Tibial nerve (tissue), 3 donors: Measurements from ENCODE around the gene ZNF143.
"Not testable (repeated sequence)": the region's sequence is repeated elsewhere in the genome, so short reads cannot be mapped to it uniquely, and the experiment has no call there.

ENCODE experiments used
- CTCF ChIP-seq, 5 experiments: fragments of 200-600 bp in 3 of 5; fragments of 450-650 bp in 2 of 5; sonication (generic) in 3 of 5; IDR thresholded peaks; one replicate each; pipeline ENCODE4 v1.5.1; 2016 to 2019; ENCODE audit warnings: antibody characterized with exemption in 5 of 5, mild to moderate bottlenecking in 3 of 5, moderate library complexity in 2 of 5
- POLR2A ChIP-seq, 2 donors: fragments of 450-650 bp; IDR thresholded peaks; one replicate each; pipeline ENCODE4 v1.6.1; 2017; ENCODE audit warnings: antibody characterized with exemption in 2 of 2, mild to moderate bottlenecking in 2 of 2, moderate library complexity in 2 of 2

GRCh38 chr11:9514576-9514975 is 53.8 kb downstream of the ZNF143 start:
- TF ChIP-seq POLR2A, CTCF (IDR thresholded peaks at IDR 0.05): not testable (repeated sequence)
